NCI-H1092 treated with DMSO at 0.1 percent for 48 hours (cell line): Measurements from ENCODE around the gene NRM.
"Not testable (repeated sequence)": the region's sequence is repeated elsewhere in the genome, so short reads cannot be mapped to it uniquely, and the experiment has no call there.

ENCODE experiments used
- DNase-seq: peaks from one replicate; lab custom pipeline; 2025; lab: John Stamatoyannopoulos, UW

The NRM gene, protein sequence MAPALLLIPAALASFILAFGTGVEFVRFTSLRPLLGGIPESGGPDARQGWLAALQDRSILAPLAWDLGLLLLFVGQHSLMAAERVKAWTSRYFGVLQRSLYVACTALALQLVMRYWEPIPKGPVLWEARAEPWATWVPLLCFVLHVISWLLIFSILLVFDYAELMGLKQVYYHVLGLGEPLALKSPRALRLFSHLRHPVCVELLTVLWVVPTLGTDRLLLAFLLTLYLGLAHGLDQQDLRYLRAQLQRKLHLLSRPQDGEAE

DNA sequence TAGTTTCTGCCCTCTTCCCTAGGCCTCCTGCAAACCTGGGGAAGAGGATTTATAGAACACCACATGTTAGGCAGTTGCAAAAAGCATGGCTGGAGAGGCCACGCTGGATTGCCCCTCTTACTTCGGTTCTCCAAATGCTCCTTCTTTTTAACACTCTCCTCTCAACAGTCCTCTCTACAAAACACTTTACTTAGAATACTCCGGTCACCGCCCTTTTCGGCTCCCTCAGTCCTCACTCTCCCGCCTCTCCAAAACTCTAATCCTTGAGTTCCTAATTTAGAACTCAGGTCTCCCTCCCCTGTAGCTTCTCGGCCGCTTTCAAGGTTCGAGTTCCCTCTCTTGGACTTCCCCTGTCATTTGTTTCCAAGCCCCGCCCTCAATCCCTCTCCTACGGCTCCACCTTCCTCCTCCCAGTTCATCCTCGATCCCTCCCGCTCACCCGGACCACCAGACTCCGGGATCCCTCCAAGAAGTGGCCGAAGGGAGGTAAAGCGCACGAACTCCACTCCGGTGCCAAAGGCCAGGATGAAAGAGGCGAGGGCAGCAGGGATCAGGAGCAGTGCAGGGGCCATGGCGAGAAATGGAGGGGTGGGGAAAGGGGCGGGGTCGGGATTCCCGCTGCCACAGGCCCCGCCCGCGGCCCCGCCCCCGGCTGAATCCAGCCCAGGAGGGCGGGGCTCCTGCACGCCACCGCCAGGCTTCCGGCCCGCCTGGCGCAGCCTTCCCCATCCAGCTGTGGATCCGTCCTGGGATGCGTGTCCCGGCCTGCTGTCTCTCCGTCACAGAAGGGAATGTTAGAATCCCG lies at the start of gene NRM:
NRM (minus strand) TSS at position 582 of the 805 bp plus-strand sequence; CDS start at position 572, 10 bp downstream.
- DNase-seq, result peak; percentile 73

DNA sequence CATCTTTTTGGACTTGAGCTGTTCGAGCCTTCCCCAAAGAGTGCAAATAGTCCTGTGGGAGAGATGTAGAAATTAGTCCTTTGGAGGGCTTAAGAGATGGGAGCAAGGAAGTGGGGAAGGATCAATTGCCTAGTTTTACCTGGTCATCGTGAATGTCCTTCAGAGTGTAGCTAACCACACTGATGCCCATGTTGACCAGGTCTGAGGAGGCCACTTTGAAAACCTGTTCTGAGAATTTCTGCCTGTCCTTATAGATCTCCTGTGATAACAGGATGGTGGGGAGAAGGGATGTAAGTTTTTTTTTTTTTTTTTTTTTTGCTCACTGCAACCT lies 49.7 kb upstream of the NRM start:
- no peak for DNase-seq

DNA sequence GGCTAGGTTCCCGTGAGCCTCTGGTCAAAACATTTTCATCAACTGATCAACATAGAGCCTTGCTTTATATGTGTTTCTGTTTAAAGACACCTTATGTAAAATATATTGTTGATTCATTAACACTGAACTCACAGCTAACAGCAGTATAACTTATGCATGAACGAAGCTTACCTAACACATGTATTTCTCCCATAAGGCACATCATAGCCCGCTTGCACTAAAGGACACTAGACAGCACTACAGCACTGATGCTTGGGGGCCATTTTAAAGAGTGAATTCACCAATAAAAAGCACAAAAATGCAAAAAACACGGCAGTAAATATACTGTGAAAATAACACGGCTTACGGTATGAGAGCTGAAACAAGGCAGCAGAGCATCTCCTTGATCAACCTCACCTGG lies 47.7 kb upstream of the NRM start:
- no peak for DNase-seq

DNA sequence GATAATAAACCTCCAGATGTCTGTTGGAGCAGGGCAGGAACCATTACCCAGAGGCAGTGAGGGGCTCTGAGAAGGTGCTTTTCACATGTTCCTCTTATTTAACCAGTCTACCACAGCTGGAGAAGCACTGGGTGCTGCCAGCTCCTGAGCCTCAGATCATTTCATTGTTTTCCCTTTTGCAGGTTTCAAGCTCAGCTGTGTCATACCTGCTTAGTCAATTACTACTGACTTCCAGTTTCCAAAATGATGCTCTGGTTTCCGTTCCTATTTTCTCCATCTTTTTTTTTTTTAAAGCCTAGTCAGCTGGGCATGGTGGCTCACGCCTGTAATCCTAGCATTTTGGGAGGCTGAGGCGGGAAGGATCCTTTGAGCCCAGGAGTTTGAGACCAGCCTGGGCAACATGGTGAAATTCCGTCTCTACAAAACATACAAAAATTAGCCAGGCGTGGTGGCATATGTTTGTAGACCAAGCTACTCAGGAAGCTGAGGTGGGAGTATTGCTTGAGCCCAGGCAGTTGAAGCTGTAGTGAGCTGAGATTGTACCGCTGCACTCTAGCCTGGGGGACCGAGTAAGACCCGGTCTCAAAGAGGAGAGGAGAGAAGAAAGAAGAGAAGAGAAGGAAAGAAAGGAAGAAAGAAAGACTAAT lies 45.0 kb upstream of the NRM start:
- no peak for DNase-seq

DNA sequence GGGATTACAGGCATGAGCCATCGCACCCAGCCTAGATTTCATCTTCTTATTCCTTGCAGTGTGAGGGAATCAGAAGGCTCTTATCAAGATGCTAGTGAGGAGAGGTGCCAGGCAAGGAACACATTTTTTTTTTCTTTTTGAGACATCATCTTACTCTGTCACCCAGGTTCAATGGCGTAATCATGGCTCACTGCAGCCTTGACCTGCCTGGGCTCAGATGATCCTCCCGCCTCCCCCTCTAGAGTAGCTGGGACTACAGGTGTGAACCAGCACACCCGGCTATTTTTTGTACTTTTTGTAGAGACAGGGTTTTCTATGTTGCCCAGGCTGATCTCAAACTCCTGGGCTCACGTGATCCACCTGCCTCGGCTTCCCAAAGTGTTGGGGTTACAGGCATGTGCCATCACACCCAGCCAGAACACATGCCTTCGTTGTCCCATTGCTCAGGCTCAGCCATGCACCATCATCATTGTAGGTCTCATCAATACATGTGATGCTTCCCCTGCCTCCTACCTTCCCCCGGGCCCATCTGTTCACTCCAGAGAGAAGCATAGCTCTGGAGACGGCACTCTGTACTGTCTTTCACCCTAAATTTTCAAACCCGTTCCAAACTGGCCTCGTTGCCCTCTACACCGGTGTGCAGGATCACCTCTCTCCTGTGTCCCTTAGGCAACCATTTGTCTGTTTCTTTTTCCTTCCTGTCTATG lies 41.6 kb upstream of the NRM start:
- DNase-seq, result no peak

DNA sequence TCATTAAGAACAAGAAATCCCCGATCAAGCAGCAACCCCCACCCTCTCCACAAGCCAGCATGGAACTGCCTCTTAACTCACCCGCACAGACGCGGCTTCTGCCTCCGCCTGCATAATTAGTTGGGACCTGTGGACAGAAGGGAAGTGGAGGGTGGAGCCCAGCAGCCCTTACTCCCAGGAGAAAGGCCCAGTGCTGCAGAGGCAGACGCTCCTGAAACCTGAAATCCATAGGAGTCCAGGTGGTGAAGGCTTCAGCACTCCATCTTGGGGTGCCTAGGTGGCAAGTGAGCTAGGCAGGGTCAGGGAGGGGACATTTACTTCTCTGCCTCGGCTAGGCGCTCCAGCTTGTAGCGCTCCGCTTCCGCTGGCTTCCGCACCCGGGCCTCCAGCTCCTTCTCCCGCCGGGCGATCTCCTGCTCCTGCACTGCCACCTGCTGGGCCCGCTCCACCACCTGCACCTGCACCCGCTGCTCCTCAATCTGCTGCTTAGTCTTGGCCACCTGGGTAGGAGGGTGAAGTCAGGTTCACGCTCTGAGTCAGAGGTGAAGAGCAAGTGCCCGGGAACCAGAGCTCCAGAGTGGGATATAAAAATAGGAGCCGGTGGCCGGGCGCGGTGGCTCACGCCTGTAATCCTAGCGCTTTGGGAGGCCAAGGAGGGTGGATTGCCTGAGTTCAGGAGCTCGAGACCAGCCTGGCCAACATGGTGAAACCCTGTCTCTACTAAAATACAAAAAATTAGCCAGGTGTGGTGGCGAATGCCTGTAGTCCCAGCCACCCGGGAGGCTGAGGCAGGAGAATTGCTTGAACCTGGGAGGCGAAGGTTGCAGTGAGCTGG lies 40.0 kb upstream of the NRM start:
- peak; percentile 69 for DNase-seq

DNA sequence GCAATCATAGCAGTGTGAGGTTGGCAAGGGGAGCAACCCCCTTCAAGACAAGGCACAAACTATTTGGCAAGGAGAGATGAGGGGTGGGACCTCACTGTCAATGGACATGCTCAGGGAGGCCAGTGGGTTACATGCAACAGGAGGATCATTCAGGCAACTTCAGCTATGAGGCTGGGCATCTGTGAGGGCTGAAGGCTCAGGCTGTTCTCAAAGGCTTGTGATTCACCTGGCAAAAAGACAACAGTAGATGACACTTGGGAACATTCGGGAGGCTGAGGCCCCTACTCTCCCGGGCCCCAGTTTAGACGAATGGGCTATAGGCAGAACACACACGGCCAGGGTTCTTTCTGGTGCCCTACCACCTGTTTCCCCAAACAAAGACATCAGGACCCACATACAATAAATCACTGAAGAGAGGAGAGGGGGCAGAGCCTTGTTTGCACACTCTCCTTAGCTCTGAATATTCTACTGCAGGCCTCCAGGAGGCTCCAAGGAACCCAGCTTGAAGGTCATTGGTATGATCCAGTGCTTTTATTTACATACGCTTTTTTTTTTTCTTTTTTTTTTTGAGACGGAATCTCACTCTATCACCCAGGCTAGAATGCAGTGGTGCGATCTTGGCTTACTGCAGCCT lies 37.3 kb upstream of the NRM start:
- no peak for DNase-seq

DNA sequence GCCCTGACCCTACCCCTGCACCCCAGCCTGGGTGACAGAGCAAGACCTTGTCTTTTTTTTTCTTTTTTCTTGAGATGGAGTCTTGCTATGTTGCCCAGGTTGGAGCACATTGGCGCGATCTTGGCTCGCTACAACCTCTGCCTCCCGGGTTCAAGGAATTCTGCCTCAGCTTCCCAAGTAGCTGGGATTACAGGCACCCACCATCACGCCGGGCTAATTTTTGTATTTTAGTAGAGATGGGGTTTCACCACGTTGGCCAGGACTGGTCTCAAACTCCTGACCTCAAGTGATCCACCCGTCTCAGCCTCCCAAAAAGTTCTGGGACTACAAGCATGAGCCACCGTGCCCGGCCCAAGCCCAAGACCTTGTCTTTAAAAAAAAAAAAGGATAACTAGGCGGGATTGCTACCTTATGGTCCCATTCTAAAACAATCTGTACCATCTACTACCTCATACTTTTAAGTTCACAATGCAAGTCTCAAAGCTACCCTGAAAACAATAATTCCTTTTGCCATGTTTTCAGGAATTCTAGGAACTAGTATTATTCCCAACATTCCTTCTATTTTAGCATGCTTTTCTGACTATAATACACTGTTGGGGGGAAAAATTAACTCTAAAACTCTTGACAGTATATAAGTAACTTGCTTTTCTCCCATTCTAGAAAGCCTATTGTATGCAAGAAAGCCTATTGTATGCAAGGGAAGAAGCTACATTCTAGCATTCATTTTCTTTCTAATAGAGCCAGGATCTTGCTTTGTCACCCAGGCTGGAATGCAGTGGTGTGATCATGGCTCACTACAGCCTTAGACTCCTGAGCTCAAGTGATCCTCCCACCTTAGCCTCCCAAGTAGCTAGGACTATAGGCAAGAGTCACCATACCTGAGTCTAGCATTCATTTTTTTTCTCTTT lies 36.0 kb upstream of the NRM start:
- DNase-seq, result no peak

DNA sequence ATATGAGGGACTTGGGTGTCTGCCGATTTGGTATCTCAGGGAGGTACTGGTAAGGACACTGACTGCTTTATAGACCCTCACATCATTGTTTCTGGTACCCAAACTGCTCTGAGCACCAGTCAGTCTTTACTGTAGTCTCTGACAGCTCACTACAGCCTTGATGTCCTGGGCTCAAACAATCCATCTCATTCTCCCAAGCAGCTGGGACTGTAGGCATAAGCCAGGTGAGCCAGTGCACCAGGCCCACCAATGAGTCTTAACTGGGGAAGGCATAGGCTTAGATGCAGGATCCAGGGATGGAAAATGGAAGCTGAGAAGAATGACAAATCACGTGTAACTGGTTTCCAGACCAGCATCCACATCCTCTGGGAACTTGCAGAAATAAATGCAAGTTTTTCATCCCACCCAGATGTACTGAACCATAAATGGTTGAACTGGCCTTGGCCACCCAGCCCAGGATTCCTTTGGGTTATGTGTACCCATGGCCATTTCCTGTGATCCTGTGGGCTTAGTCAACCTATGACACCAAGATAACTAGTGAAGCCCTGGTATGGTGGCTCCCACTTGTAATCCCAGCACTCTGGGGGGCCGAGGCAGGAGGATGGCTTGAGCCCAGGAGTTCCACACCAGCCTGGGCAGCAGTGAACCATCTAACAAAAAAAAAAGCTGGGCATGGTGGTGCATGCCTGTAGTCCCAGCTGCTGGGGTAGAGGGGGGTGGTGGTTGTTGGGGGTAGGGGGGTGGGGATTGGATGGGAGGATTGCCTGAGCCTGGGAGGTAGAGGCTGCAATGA lies 35.1 kb upstream of the NRM start:
- DNase-seq, result no peak

DNA sequence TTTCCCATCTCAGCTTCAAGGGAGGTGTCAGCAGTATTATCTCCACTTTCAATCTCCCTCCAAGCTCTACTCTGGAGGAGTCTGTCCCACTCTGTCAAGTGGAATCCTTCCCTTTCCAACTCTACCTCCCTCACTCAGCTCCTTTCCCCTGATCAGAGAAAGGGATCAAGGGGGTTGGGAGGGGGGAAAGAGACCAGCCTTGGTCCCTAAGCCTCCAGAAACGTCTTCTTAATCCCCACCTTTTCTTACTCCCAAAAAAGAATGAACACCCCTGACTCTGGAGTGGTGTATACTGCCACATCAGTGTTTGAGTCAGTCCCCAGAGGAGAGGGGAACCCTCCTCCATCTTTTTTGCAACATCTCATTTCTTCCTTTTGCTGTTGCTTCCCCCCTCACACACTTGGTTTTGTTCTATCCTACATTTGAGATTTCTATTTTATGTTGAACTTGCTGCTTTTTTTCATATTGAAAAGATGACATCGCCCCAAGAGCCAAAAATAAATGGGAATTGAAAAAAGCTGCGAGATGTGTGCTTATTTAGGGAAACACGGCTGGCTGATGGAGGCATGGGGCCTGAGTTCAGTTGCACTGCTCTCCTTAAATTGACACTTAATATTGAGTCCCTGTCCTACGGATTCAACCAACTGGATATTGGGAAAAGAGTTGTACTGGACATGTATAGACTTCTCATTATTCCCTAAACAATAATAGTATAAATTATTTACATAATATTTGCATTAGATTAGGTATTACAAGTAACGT lies 34.3 kb upstream of the NRM start:
- no peak for DNase-seq

DNA sequence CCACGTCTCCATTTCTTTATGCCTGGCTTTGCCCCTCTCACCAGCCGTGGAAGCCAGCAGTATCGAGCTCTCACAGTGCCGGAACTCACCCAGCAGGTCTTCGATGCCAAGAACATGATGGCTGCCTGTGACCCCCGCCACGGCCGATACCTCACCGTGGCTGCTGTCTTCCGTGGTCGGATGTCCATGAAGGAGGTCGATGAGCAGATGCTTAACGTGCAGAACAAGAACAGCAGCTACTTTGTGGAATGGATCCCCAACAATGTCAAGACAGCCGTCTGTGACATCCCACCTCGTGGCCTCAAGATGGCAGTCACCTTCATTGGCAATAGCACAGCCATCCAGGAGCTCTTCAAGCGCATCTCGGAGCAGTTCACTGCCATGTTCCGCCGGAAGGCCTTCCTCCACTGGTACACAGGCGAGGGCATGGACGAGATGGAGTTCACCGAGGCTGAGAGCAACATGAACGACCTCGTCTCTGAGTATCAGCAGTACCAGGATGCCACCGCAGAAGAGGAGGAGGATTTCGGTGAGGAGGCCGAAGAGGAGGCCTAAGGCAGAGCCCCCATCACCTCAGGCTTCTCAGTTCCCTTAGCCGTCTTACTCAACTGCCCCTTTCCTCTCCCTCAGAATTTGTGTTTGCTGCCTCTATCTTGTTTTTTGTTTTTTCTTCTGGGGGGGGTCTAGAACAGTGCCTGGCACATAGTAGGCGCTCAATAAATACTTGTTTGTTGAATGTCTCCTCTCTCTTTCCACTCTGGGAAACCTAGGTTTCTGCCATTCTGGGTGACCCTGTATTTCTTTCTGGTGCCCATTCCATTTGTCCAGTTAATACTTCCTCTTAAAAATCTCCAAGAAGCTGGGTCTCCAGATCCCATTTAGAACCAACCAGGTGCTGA lies 33.3 kb upstream of the NRM start:
- DNase-seq, result not testable (repeated sequence)

DNA sequence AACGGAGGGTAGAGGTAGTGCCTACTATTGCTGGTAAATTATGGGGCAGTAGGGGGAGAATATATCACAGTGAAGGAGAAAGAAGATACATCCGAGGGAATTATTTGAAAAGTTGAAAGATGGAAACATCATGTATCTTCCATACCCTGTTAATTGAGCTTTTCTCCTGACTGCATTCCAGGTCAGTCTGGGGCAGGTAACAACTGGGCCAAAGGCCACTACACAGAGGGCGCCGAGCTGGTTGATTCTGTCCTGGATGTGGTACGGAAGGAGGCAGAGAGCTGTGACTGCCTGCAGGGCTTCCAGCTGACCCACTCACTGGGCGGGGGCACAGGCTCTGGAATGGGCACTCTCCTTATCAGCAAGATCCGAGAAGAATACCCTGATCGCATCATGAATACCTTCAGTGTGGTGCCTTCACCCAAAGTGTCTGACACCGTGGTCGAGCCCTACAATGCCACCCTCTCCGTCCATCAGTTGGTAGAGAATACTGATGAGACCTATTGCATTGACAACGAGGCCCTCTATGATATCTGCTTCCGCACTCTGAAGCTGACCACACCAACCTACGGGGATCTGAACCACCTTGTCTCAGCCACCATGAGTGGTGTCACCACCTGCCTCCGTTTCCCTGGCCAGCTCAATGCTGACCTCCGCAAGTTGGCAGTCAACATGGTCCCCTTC lies 32.5 kb upstream of the NRM start:
- DNase-seq, result not testable (repeated sequence)

DNA sequence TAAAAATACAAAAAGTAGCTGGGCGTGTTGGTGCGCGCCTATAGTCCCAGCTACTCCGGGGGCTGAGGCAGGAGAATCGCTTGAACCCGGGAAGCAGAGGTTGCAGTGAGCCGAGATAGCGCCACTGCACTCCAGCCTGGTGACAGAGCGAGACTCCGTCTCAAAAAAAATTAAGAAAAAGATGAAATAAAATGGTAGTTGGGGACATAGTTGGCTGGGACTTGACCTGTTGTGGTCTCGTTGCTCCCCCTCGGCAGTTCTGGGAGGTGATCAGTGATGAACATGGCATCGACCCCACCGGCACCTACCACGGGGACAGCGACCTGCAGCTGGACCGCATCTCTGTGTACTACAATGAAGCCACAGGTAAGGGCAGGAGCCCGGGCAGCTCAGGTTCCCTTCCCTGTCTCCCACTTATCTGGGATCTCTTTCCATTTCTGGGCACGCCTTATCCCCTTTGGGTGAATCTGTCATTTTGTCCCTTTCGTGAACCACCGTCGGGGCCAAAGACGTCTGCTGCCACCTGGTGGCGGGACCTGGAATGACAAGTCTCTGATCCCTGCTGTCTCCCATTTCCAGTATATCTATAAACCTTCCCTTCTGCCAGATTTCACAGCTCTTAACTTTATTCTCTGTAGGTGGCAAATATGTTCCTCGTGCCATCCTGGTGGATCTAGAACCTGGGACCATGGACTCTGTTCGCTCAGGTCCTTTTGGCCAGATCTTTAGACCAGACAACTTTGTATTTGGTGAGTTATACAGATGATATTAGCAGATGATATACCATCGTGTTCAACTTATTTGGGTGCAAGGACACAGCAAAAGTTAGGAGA lies 31.7 kb upstream of the NRM start:
- peak; percentile 50 for DNase-seq

DNA sequence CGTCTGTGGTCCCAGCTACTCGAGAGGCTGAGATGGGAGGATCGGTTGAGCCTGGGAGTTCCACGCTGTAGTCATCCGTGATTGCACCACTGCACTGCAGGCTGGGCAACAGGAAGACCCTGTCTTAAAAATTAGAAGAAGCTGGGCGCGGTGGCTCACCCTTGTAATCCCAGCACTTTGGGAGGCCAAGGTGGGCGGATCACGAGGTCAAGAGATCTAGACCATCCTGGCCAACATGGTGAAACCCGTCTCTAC lies 31.2 kb upstream of the NRM start:
- not testable (repeated sequence) for DNase-seq

DNA sequence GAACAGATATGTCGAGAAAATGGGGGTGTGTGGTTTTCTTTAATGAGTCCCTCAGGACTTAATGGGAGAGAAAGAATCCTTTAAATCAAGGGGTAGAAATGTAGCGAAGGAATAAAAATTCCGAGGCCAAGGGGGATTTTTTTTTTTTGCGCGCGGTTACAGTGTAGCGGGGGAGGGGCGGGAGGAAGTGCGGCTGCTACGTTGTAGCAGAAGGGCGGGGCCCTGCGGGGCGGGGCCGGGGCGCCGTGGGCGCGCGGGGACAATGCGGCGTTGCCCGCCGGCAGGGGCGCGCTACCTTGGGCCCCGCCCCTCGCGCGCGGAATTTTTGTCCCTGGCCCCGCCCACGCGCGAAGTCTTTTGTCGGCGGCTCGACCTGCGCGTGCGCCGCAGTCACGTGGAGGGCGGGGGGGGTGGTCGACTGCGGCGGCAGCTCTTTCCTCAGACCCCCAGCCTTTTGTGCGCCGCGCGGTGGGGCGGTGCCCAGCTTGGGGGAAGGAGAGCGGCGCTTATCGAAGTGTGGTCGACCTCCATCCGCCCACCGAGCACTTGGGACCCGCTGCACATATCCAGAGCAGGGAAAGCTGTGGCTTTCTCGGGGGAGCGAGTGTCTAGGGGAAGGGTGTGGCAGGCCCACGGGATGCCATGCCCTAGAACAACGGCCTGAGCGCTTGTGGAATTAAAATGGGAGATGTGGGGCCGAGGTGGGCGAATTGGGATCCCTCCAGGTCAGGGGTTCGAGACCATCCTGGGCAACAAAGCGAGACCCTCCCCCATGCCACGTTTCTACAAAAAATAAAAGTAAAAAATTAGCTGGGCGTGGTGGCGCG lies 30.6 kb upstream of the NRM start:
- DNase-seq, result peak; percentile 74
